ENCODE results near the gene KIF23. TPM values are rescaled to one million over a fixed set of nuclear protein-coding genes. Genes with fewer than 3 reads are reported as not detected.

KIF23 gene
- polyA plus RNA-seq, 1 donor (not counting 4 experiments of a cell fraction or from before 2014, with no cell fraction given): 28.8 TPM

DNA sequence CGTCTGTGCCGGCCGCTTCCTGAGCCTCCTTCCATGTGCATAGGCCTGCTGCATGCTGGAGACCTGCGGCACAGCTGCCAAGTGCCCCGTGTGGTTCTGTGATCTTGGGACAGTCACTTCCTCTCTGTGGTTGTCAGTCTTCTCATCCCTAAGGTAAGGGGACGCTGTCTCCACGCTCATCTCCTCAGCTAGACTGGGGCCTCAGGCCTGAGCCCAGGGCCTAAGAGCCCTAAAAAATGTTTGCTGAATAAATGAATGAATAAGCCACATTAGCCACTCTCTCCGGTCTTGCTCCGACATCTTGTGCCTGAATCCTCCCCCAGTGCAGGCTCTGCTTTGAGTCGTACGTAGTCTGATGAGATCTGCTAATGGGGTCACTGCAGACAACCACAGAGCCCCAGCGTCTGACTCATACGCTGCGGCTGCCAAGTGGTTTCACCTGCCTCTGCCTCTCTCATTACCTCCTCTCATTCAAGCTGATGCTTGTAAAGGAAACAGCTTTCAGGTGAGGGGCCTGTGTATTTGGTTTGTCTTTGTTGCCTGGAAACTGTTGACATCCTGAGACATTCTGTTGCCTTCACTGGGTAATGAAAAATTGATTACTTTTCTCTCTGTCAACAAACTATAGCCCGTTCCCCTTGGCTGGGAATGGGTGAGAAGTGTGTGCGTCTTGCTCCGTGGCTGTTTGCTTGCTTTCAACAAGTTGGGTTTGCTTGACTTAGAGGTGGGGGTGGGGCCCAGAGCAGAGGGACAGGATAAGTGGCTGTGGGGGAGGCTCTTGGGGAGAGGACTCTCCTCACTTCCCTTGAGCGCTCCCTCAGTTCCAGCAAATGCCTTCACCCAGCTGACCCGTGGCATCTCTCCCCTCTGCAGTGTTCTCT is 54.3 kb downstream of the KIF23 start:
- Histone ChIP-seq H3K4me3 (ENCODE audit: control insufficient read depth in 2 of 3, extremely low read depth in 1 of 3, insufficient read depth in 2 of 3, low read depth in 1 of 3, low read length in 3 of 3) (no peak overlapping the region), H4K20me1 (ENCODE audit: control insufficient read depth, extremely low read depth, insufficient read depth, low read length) (no peaks in the 10 kb centered on the region), H3K4me2 (ENCODE audit: control insufficient read depth, extremely low read depth, insufficient read depth, low read depth, low read length) (peak overlapping the region; percentile 29), H2AFZ (ENCODE audit: control insufficient read depth, low read length) (no peak overlapping the region), H3K36me3 (ENCODE audit: control insufficient read depth in 2 of 2, extremely low read depth in 1 of 2, insufficient read depth in 2 of 2, low read length in 2 of 2) (no peaks in the 10 kb centered on the region), H3K9me3 (ENCODE audit: control insufficient read depth, low read depth, low read length) (no peaks in the 10 kb centered on the region), H3K9me1 (ENCODE audit: control insufficient read depth, extremely low read depth, insufficient read depth, low read length) (no peaks in the 10 kb centered on the region), H3K79me2 (ENCODE audit: control insufficient read depth, insufficient read depth, low read length) (no peaks in the 10 kb centered on the region), H3K27ac (ENCODE audit: control insufficient read depth, insufficient read depth, low read length) (peak overlapping the region; percentile 69), H3K9ac (ENCODE audit: control insufficient read depth, extremely low read depth, insufficient read depth, low read length) (peak overlapping the region; percentile 58), H3K4me1 (ENCODE audit: control insufficient read depth, extremely low read depth, insufficient read depth, low read length) (peaks cover 26% of the 10 kb centered on the region), H3K27me3 (ENCODE audit: control insufficient read depth, extremely low read depth, insufficient read depth, low read length) (no peaks in the 10 kb centered on the region)
- no peak for TF ChIP-seq EZH2 (IDR thresholded peaks at IDR 0.05; ENCODE audit: low read length)
- TF ChIP-seq, protein P1, sequence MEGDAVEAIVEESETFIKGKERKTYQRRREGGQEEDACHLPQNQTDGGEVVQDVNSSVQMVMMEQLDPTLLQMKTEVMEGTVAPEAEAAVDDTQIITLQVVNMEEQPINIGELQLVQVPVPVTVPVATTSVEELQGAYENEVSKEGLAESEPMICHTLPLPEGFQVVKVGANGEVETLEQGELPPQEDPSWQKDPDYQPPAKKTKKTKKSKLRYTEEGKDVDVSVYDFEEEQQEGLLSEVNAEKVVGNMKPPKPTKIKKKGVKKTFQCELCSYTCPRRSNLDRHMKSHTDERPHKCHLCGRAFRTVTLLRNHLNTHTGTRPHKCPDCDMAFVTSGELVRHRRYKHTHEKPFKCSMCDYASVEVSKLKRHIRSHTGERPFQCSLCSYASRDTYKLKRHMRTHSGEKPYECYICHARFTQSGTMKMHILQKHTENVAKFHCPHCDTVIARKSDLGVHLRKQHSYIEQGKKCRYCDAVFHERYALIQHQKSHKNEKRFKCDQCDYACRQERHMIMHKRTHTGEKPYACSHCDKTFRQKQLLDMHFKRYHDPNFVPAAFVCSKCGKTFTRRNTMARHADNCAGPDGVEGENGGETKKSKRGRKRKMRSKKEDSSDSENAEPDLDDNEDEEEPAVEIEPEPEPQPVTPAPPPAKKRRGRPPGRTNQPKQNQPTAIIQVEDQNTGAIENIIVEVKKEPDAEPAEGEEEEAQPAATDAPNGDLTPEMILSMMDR (optimal IDR thresholded peaks at IDR 0.05 in 1 of 3, IDR thresholded peaks at IDR 0.05 in 1 of 3, conservative IDR thresholded peaks at IDR 0.05 in 1 of 3; ENCODE audit: extremely low read depth in 1 of 3, insufficient read depth in 2 of 3, low read length in 3 of 3): no peak
- FAIRE-seq: peak; percentile 97
- no peak for DNase-seq (ENCODE audit: low read depth, low spot score)
- dilution Hi-C loops (cut with MboI; ENCODE audit: extremely low pct_ligation_motif_present, low sequenced_read_pairs): no loop called here

DNA sequence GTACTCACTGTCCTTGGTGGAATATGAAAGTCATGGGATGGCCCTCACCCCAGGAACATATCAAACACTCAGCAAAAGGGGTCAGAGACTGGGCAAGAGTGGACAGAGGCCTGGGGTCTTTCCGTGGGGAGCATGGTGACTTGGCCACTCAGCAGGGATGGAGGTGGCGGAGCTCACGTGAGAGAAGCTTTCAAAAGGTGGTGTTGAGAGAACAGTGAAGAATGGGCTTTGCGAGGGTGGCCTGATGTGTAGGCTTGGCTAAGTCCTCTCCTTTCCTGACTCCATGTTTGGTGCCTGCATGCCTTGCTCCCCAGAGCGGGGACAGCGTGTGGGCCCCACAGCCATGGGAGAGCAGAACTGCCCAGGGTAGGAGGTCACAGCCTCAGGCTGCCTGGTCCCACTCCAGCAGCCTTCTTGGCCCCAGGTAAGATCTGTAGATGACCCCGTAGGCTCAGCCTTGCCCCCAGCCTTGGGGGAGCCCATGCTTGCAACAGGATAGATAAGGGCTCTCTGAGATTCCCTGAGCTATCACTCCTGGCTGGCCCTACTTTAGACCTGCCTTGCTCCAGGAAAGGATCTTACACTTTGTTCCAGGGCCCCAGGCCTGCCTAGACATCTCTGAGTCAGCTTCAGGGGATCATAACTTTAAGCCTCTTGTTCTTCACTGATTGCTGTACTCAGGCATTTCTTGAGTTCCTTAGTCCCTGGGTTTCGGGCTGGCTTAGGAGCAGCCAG is 55.5 kb downstream of the KIF23 start:
- dilution Hi-C loops (cut with MboI; ENCODE audit: extremely low pct_ligation_motif_present, low sequenced_read_pairs): no loop called here
- no peak overlapping the region for H3K4me2 ChIP-seq (ENCODE audit: control insufficient read depth, extremely low read depth, insufficient read depth, low read depth, low read length)
- H3K9ac ChIP-seq (ENCODE audit: control insufficient read depth, extremely low read depth, insufficient read depth, low read length): no peak overlapping the region
- FAIRE-seq (peak; percentile 93), DNase-seq (ENCODE audit: low read depth, low spot score) (no peak)
- H3K9me3 ChIP-seq (ENCODE audit: control insufficient read depth, low read depth, low read length): no peaks in the 10 kb centered on the region
- TF ChIP-seq, protein P1 (optimal IDR thresholded peaks at IDR 0.05 in 1 of 3, IDR thresholded peaks at IDR 0.05 in 1 of 3, conservative IDR thresholded peaks at IDR 0.05 in 1 of 3; ENCODE audit: extremely low read depth in 1 of 3, insufficient read depth in 2 of 3, low read length in 3 of 3): no peak
- no peak for TF ChIP-seq EZH2 (IDR thresholded peaks at IDR 0.05; ENCODE audit: low read length)
- no peaks in the 10 kb centered on the region for H3K9me1 ChIP-seq (ENCODE audit: control insufficient read depth, extremely low read depth, insufficient read depth, low read length)
- no peaks in the 10 kb centered on the region for H4K20me1 ChIP-seq (ENCODE audit: control insufficient read depth, extremely low read depth, insufficient read depth, low read length)
- H3K27me3 ChIP-seq (ENCODE audit: control insufficient read depth, extremely low read depth, insufficient read depth, low read length): no peaks in the 10 kb centered on the region
- H3K4me1 ChIP-seq (ENCODE audit: control insufficient read depth, extremely low read depth, insufficient read depth, low read length): peaks cover 30% of the 10 kb centered on the region
- no peaks in the 10 kb centered on the region for H3K36me3 ChIP-seq (ENCODE audit: control insufficient read depth in 2 of 2, extremely low read depth in 1 of 2, insufficient read depth in 2 of 2, low read length in 2 of 2)
- no peak overlapping the region for H2AFZ ChIP-seq (ENCODE audit: control insufficient read depth, low read length)
- H3K27ac ChIP-seq (ENCODE audit: control insufficient read depth, insufficient read depth, low read length): no peak overlapping the region
- peak overlapping the region in 1 of 3 experiments; percentile 9 for H3K4me3 ChIP-seq (ENCODE audit: control insufficient read depth in 2 of 3, extremely low read depth in 1 of 3, insufficient read depth in 2 of 3, low read depth in 1 of 3, low read length in 3 of 3)
- no peaks in the 10 kb centered on the region for H3K79me2 ChIP-seq (ENCODE audit: control insufficient read depth, insufficient read depth, low read length)
